ENCODE data around the gene LZTS2. TPM values are rescaled to one million over a fixed set of nuclear protein-coding genes. Genes with fewer than 3 reads are reported as not detected.
"Not testable (repeated sequence)": the region's sequence is repeated elsewhere in the genome, so short reads cannot be mapped to it uniquely, and the experiment has no call there.

Gene LZTS2
- total and polyA plus RNA-seq, 2 experiments from 2014 or later: 73.6 to 90.7 TPM

DNA sequence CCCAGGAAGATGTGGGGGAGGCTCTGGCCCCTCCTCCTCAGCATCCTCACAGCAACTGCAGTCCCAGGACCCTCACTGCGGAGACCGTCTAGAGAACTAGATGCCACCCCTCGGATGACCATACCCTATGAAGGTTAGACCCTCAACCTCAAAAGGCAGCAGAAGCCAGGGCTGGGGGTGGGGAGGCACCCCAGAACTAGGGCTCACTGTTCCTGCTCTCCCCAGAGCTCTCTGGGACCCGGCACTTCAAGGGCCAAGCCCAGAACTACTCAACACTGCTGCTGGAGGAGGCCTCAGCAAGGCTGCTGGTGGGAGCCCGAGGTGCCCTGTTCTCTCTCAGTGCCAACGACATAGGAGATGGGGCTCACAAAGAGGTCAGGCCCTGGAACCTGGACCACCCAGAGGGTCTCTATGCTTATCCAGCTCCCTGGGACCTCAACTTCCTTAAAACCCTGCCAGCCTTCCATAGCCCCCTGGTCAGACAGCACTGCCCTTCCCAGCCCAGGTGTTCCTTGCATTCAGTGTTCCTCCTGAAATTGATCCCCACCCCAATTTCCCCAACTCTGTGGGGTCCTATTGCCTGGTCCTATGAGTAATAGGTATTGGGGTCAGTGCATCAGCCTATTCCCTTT lies 26.6 kb upstream of the LZTS2 start:
- peaks cover 19% of the 10 kb centered on the region for H3K79me2 ChIP-seq
- peak overlapping the region; percentile 83 for H3K27ac ChIP-seq
- TF ChIP-seq, protein P1, sequence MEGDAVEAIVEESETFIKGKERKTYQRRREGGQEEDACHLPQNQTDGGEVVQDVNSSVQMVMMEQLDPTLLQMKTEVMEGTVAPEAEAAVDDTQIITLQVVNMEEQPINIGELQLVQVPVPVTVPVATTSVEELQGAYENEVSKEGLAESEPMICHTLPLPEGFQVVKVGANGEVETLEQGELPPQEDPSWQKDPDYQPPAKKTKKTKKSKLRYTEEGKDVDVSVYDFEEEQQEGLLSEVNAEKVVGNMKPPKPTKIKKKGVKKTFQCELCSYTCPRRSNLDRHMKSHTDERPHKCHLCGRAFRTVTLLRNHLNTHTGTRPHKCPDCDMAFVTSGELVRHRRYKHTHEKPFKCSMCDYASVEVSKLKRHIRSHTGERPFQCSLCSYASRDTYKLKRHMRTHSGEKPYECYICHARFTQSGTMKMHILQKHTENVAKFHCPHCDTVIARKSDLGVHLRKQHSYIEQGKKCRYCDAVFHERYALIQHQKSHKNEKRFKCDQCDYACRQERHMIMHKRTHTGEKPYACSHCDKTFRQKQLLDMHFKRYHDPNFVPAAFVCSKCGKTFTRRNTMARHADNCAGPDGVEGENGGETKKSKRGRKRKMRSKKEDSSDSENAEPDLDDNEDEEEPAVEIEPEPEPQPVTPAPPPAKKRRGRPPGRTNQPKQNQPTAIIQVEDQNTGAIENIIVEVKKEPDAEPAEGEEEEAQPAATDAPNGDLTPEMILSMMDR (IDR thresholded peaks at IDR 0.05; ENCODE audit: poor library complexity): no peak
- no peak for TF ChIP-seq EZH2 (IDR thresholded peaks at IDR 0.05; ENCODE audit: borderline replicate concordance)
- no peak for TF ChIP-seq EZH2phosphoT487 (IDR thresholded peaks at IDR 0.05; ENCODE audit: low read depth, severe bottlenecking, unreplicated experiment)
- H3K27me3 ChIP-seq: no peaks in the 10 kb centered on the region
- H2AFZ ChIP-seq: no peak overlapping the region
- no peaks in the 10 kb centered on the region for H3K9me2 ChIP-seq (replicated peaks; ENCODE audit: insufficient read depth)
- no peak overlapping the region for H3K4me3 ChIP-seq
- no peaks in the 10 kb centered on the region for H4K20me1 ChIP-seq (ENCODE audit: insufficient read depth, poor library complexity, severe bottlenecking)
- 89% methylated on average over 6 of the region's 6 CpGs for WGBS (ENCODE audit: low lambda C conversion rate, missing lambda C conversion rate)
- peaks cover 22% of the 10 kb centered on the region for H3K4me1 ChIP-seq (ENCODE audit: insufficient read depth)
- H3K9me3 ChIP-seq (ENCODE audit: low read depth): no peaks in the 10 kb centered on the region
- H3K4me2 ChIP-seq: no peak overlapping the region
- H3K36me3 ChIP-seq (replicated peaks; ENCODE audit: insufficient read depth, low read depth): no peaks in the 10 kb centered on the region
- no peak for DNase-seq (ENCODE audit: low spot score)

DNA sequence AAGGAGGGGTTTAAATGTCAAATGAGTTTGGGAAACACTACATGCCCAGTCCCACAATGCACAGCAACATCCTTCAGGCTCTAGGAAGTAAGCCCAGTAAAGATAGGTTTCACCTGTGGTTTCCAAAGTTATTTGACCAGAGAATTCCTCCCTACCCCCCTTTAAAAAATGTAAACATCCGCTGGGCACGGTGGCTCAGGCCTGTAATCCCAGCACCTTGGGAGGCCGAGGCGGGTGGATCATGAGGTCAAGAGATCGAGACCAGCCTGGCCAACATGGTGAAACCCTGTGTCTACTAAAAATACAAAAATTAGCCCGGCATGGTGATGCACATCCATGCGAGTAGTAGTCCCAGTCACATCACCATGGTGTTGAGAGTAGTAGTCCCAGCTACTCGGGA lies 24.2 kb upstream of the LZTS2 start:
- not testable (repeated sequence) for H3K4me2 ChIP-seq; H3K27me3 ChIP-seq; H3K36me3 ChIP-seq (replicated peaks; ENCODE audit: insufficient read depth, low read depth); H3K9me3 ChIP-seq (ENCODE audit: low read depth); H3K4me3 ChIP-seq; H3K9me2 ChIP-seq (replicated peaks; ENCODE audit: insufficient read depth); H3K27ac ChIP-seq; H4K20me1 ChIP-seq (ENCODE audit: insufficient read depth, poor library complexity, severe bottlenecking); DNase-seq (ENCODE audit: low spot score); H2AFZ ChIP-seq
- H3K4me1 ChIP-seq (ENCODE audit: insufficient read depth): peaks cover 19% of the 10 kb centered on the region
- 88% methylated on average over 8 of the region's 8 CpGs for WGBS (ENCODE audit: low lambda C conversion rate, missing lambda C conversion rate)
- peaks cover 19% of the 10 kb centered on the region for H3K79me2 ChIP-seq

DNA sequence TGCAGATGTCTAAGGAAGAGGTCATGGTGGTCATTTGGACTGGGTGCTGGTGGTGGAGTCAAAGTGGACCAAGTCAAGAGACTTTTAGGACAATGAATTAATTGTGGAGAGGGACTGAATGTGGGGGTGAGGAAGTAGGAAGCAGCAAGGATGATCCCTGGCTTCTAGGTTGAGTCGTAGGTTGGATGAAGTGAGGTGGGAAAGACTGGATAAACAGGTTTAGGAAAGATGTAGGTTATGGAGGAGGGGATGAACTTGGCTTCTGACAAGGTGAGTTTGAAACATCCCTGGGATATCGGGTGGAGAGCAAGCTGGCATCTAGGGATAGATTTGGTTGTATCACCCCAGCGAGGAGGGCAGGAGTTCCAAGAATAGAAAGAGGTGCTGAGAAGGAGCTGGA lies 22.7 kb upstream of the LZTS2 start:
- 89% methylated on average over 3 of the region's 3 CpGs for WGBS (ENCODE audit: low lambda C conversion rate, missing lambda C conversion rate)
- Histone ChIP-seq H3K4me3 (no peak overlapping the region), H3K36me3 (replicated peaks; ENCODE audit: insufficient read depth, low read depth) (no peaks in the 10 kb centered on the region), H3K9me2 (replicated peaks; ENCODE audit: insufficient read depth) (no peaks in the 10 kb centered on the region), H2AFZ (no peak overlapping the region), H3K9me3 (ENCODE audit: low read depth) (no peaks in the 10 kb centered on the region), H3K4me2 (no peak overlapping the region), H3K27me3 (no peaks in the 10 kb centered on the region), H4K20me1 (ENCODE audit: insufficient read depth, poor library complexity, severe bottlenecking) (no peaks in the 10 kb centered on the region), H3K79me2 (peaks cover 18% of the 10 kb centered on the region), H3K4me1 (ENCODE audit: insufficient read depth) (peaks cover 7% of the 10 kb centered on the region), H3K27ac (no peak overlapping the region)
- DNase-seq (ENCODE audit: low spot score): no peak
- no peak for TF ChIP-seq EZH2 (IDR thresholded peaks at IDR 0.05; ENCODE audit: borderline replicate concordance)
- TF ChIP-seq, protein P1 (IDR thresholded peaks at IDR 0.05; ENCODE audit: poor library complexity): no peak
- no peak for TF ChIP-seq EZH2phosphoT487 (IDR thresholded peaks at IDR 0.05; ENCODE audit: low read depth, severe bottlenecking, unreplicated experiment)

DNA sequence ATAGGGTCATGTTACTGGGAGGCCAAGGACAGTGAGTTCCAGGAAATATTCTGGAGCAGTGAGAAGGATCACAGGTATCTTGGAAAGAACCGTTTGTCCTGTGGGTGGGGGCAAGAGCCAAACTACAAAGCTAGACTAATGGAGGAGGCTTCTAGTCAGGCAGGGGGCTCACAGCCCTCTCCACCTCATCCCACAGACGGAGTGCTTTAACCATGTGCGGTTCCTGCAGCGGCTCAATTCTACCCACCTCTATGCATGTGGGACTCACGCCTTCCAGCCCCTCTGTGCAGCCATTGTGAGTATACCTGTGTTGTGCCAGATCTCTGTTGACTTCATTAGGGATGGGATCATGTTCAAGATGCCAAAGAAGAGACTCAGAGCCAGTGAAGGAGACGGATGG lies 22.2 kb upstream of the LZTS2 start:
- Histone ChIP-seq H3K9me2 (replicated peaks; ENCODE audit: insufficient read depth) (no peaks in the 10 kb centered on the region), H4K20me1 (ENCODE audit: insufficient read depth, poor library complexity, severe bottlenecking) (no peaks in the 10 kb centered on the region), H3K9me3 (ENCODE audit: low read depth) (no peaks in the 10 kb centered on the region), H3K79me2 (peaks cover 12% of the 10 kb centered on the region), H3K36me3 (replicated peaks; ENCODE audit: insufficient read depth, low read depth) (no peaks in the 10 kb centered on the region), H2AFZ (no peak overlapping the region), H3K27me3 (no peaks in the 10 kb centered on the region), H3K4me3 (no peak overlapping the region), H3K27ac (no peak overlapping the region), H3K4me2 (no peak overlapping the region), H3K4me1 (ENCODE audit: insufficient read depth) (peaks cover 1% of the 10 kb centered on the region)
- 93% methylated on average over 6 of the region's 6 CpGs for WGBS (ENCODE audit: low lambda C conversion rate, missing lambda C conversion rate)
- no peak for DNase-seq (ENCODE audit: low spot score)
- TF ChIP-seq EZH2phosphoT487 (IDR thresholded peaks at IDR 0.05; ENCODE audit: low read depth, severe bottlenecking, unreplicated experiment) (no peak), EZH2 (IDR thresholded peaks at IDR 0.05; ENCODE audit: borderline replicate concordance) (no peak)
- TF ChIP-seq, protein P1 (IDR thresholded peaks at IDR 0.05; ENCODE audit: poor library complexity): no peak

All from hepatocyte (in vitro differentiated cells).